Measurements from ENCODE around the gene NEDD8.
"Not testable (repeated sequence)": the region's sequence is repeated elsewhere in the genome, so short reads cannot be mapped to it uniquely, and the experiment has no call there.

Gene NEDD8

GRCh38 chr14:24224618-24225071, 7.5 kb downstream of the NEDD8 start:
- ATAC-seq = peak; percentile 52; the same call in 2 of the 3 replicates
- no peak for TF ChIP-seq ZFP30 (CRISPR knock-in tag; IDR thresholded peaks at IDR 0.05)
- no peak for TF ChIP-seq CSRNP3 (CRISPR knock-in tag; IDR thresholded peaks at IDR 0.05)
- no peak for TF ChIP-seq ISL1 (CRISPR knock-in tag; IDR thresholded peaks at IDR 0.05)
- no peak for TF ChIP-seq ZNF565 (CRISPR knock-in tag; conservative IDR thresholded peaks at IDR 0.05; ENCODE audit: low read depth)
- no peak for TF ChIP-seq OSR1 (CRISPR knock-in tag; IDR thresholded peaks at IDR 0.05)
- no peak for TF ChIP-seq PPARA (CRISPR knock-in tag; IDR thresholded peaks at IDR 0.05; ENCODE audit: borderline replicate concordance)
- TF ChIP-seq ZFP3 (CRISPR knock-in tag; IDR thresholded peaks at IDR 0.05) = no peak
- TF ChIP-seq CREB5 (CRISPR knock-in tag; IDR thresholded peaks at IDR 0.05; ENCODE audit: low read depth) = no peak
- TF ChIP-seq ZC3H10 (CRISPR knock-in tag; IDR thresholded peaks at IDR 0.05) = no peak
- TF ChIP-seq PATZ1 (CRISPR knock-in tag; IDR thresholded peaks at IDR 0.05; ENCODE audit: borderline replicate concordance) = no peak
- no peak for TF ChIP-seq POU6F1 (CRISPR knock-in tag; IDR thresholded peaks at IDR 0.05; ENCODE audit: borderline replicate concordance, low read depth)
- no peak for TF ChIP-seq ZNF8 (CRISPR knock-in tag; IDR thresholded peaks at IDR 0.05)
- TF ChIP-seq SNAI2 (CRISPR knock-in tag; IDR thresholded peaks at IDR 0.05) = no peak
- no peak for TF ChIP-seq RARB (CRISPR knock-in tag; IDR thresholded peaks at IDR 0.05)
- TF ChIP-seq TSHZ2 (CRISPR knock-in tag; IDR thresholded peaks at IDR 0.05) = no peak
- TF ChIP-seq GLIS3 (CRISPR knock-in tag; IDR thresholded peaks at IDR 0.05) = no peak
- no peak for TF ChIP-seq CSDC2 (CRISPR knock-in tag; IDR thresholded peaks at IDR 0.05)
- no peak for TF ChIP-seq TOX (CRISPR knock-in tag; IDR thresholded peaks at IDR 0.05; ENCODE audit: borderline replicate concordance)
- no peak for TF ChIP-seq BACH2 (CRISPR knock-in tag; IDR thresholded peaks at IDR 0.05; ENCODE audit: borderline replicate concordance)
- TF ChIP-seq ARNTL (CRISPR knock-in tag; IDR thresholded peaks at IDR 0.05; ENCODE audit: borderline replicate concordance, low read depth) = no peak

GRCh38 chr14:24222987-24223386, 9.2 kb downstream of the NEDD8 start:
- ATAC-seq = not testable (repeated sequence)

- ATAC-seq = no peak
- no peak for TF ChIP-seq ZFP30 (CRISPR knock-in tag; IDR thresholded peaks at IDR 0.05)
- TF ChIP-seq TSHZ2 (CRISPR knock-in tag; IDR thresholded peaks at IDR 0.05) = no peak
- TF ChIP-seq POU6F1 (CRISPR knock-in tag; IDR thresholded peaks at IDR 0.05; ENCODE audit: borderline replicate concordance, low read depth) = no peak
- TF ChIP-seq ZNF565 (CRISPR knock-in tag; conservative IDR thresholded peaks at IDR 0.05; ENCODE audit: low read depth) = no peak
- no peak for TF ChIP-seq ZNF8 (CRISPR knock-in tag; IDR thresholded peaks at IDR 0.05)
- TF ChIP-seq CSDC2 (CRISPR knock-in tag; IDR thresholded peaks at IDR 0.05) = no peak
- TF ChIP-seq ARNTL (CRISPR knock-in tag; IDR thresholded peaks at IDR 0.05; ENCODE audit: borderline replicate concordance, low read depth) = no peak
- no peak for TF ChIP-seq BACH2 (CRISPR knock-in tag; IDR thresholded peaks at IDR 0.05; ENCODE audit: borderline replicate concordance)
- no peak for TF ChIP-seq SNAI2 (CRISPR knock-in tag; IDR thresholded peaks at IDR 0.05)
- TF ChIP-seq ESRRG (CRISPR knock-in tag; IDR thresholded peaks at IDR 0.05) = no peak
- no peak for TF ChIP-seq TCF4 (CRISPR knock-in tag; IDR thresholded peaks at IDR 0.05; ENCODE audit: borderline replicate concordance)
- no peak for TF ChIP-seq PPARA (CRISPR knock-in tag; IDR thresholded peaks at IDR 0.05; ENCODE audit: borderline replicate concordance)
- TF ChIP-seq ZNF70 (CRISPR knock-in tag; IDR thresholded peaks at IDR 0.05) = no peak
- no peak for TF ChIP-seq TOX (CRISPR knock-in tag; IDR thresholded peaks at IDR 0.05; ENCODE audit: borderline replicate concordance)
These were observed 12.6 kb downstream of the NEDD8 start for GRCh38 chr14:24219521-24219920.
